Measurements from ENCODE around the gene IFNA14.

- TF ChIP-seq CTCF (conservative IDR thresholded peaks at IDR 0.05 in 1 of 2, IDR thresholded peaks at IDR 0.05 in 1 of 2; ENCODE audit: extremely low read depth in 1 of 2, insufficient read depth in 1 of 2, low read depth in 1 of 2, low read length in 2 of 2) = peak; percentile 50 to 65
- TF ChIP-seq EZH2 (IDR thresholded peaks at IDR 0.05; ENCODE audit: borderline replicate concordance, low read length) = no peak
Measured at GRCh38 chr9:21252721-21253547, 13.1 kb upstream of the IFNA14 start.

Measured in mammary epithelial cell (primary cell).